Measurements from ENCODE around the gene AIG1.

DNA sequence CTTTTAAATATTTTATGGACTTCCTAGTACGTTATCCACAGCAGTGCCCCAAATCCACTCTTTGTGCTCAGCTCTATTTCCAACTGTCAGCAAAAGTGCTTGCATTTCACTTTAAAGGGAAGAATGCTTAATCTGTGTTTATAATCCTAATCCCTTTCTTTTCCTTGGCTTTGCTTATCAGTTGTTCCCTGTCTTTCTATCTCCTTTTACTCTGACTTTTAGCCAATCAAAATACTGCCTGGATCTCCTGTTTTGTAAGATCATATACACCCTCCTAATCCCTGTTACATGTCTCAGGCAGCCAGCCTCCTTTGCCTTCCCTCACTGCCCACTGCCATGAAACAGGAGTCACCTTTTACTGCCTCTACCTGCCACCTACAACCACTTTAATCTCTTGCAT, 102.9 kb downstream of the AIG1 start:
- TF ChIP-seq GATA2 (IDR thresholded peaks at IDR 0.05; ENCODE audit: low read depth, low read length) (no peak), GATA3 (IDR thresholded peaks at IDR 0.05; ENCODE audit: low read depth, low read length) (no peak)
